Measurements from ENCODE around the gene BHLHA9. TPM values are rescaled to one million over a fixed set of nuclear protein-coding genes. Genes with fewer than 3 reads are reported as not detected.

The BHLHA9 gene
- total and polyA plus RNA-seq, 9 of the 15 experiments (the other 6 are each of a cell fraction or from before 2014, with no cell fraction given), result not detected

DNA sequence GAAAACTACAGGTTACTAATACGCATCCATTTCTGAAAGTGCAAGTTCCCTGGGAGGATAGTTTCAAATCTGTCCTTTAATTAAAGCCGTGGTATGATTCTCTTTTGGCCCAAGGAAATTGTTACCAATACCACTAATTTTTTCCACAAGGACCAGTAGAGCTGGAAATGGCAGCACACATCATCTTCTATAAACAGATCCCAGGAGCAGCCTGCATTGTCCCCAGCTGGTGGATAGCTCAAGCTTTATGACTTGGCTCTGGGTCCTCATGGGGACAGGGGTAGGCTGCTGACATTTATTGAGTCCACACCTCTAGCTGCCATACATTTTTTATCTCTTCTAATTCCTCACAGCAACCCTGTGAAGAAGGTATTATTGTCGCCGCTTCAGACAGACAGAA lies 35.8 kb upstream of the BHLHA9 start (continued):
- TF ChIP-seq, protein P1, sequence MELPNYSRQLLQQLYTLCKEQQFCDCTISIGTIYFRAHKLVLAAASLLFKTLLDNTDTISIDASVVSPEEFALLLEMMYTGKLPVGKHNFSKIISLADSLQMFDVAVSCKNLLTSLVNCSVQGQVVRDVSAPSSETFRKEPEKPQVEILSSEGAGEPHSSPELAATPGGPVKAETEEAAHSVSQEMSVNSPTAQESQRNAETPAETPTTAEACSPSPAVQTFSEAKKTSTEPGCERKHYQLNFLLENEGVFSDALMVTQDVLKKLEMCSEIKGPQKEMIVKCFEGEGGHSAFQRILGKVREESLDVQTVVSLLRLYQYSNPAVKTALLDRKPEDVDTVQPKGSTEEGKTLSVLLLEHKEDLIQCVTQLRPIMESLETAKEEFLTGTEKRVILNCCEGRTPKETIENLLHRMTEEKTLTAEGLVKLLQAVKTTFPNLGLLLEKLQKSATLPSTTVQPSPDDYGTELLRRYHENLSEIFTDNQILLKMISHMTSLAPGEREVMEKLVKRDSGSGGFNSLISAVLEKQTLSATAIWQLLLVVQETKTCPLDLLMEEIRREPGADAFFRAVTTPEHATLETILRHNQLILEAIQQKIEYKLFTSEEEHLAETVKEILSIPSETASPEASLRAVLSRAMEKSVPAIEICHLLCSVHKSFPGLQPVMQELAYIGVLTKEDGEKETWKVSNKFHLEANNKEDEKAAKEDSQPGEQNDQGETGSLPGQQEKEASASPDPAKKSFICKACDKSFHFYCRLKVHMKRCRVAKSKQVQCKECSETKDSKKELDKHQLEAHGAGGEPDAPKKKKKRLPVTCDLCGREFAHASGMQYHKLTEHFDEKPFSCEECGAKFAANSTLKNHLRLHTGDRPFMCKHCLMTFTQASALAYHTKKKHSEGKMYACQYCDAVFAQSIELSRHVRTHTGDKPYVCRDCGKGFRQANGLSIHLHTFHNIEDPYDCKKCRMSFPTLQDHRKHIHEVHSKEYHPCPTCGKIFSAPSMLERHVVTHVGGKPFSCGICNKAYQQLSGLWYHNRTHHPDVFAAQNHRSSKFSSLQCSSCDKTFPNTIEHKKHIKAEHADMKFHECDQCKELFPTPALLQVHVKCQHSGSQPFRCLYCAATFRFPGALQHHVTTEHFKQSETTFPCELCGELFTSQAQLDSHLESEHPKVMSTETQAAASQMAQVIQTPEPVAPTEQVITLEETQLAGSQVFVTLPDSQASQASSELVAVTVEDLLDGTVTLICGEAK (IDR thresholded peaks at IDR 0.05), result no peak
- TF ChIP-seq, protein P1 (CRISPR knock-in tag; IDR thresholded peaks at IDR 0.05), result no peak
- TF ChIP-seq ELF2 (CRISPR knock-in tag; IDR thresholded peaks at IDR 0.05), result no peak
- TF ChIP-seq, protein P2, sequence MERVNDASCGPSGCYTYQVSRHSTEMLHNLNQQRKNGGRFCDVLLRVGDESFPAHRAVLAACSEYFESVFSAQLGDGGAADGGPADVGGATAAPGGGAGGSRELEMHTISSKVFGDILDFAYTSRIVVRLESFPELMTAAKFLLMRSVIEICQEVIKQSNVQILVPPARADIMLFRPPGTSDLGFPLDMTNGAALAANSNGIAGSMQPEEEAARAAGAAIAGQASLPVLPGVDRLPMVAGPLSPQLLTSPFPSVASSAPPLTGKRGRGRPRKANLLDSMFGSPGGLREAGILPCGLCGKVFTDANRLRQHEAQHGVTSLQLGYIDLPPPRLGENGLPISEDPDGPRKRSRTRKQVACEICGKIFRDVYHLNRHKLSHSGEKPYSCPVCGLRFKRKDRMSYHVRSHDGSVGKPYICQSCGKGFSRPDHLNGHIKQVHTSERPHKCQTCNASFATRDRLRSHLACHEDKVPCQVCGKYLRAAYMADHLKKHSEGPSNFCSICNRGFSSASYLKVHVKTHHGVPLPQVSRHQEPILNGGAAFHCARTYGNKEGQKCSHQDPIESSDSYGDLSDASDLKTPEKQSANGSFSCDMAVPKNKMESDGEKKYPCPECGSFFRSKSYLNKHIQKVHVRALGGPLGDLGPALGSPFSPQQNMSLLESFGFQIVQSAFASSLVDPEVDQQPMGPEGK (CRISPR knock-in tag; IDR thresholded peaks at IDR 0.05; ENCODE audit: borderline replicate concordance), result no peak

Data from K562 (cell line).